ENCODE measurements around the gene HADHB. TPM values are rescaled to one million over a fixed set of nuclear protein-coding genes. Genes with fewer than 3 reads are reported as not detected.

Gene HADHB
- total and polyA plus RNA-seq, 2 experiments from 2014 or later = 131 to 133 TPM

DNA sequence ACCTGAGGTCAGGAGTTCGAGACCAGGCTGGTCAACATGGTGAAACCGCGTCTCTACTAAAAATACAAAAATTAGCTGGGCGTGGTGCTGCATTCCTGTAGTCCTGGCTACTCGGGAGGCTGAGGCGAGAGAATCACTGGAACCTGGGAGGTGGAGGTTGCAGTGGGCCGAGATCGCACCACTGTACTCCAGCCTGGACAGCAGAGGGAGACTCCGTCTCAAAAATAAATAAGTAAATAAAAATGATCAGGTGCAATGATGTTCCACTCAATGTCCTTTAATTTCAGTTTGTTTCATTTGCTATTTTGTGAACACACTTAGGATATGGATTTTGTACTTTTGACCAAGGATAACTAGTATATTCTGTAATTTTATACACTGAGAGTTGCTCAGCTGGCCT lies 9.7 kb upstream of the HADHB start:
- TF ChIP-seq, protein P1, sequence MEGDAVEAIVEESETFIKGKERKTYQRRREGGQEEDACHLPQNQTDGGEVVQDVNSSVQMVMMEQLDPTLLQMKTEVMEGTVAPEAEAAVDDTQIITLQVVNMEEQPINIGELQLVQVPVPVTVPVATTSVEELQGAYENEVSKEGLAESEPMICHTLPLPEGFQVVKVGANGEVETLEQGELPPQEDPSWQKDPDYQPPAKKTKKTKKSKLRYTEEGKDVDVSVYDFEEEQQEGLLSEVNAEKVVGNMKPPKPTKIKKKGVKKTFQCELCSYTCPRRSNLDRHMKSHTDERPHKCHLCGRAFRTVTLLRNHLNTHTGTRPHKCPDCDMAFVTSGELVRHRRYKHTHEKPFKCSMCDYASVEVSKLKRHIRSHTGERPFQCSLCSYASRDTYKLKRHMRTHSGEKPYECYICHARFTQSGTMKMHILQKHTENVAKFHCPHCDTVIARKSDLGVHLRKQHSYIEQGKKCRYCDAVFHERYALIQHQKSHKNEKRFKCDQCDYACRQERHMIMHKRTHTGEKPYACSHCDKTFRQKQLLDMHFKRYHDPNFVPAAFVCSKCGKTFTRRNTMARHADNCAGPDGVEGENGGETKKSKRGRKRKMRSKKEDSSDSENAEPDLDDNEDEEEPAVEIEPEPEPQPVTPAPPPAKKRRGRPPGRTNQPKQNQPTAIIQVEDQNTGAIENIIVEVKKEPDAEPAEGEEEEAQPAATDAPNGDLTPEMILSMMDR (IDR thresholded peaks at IDR 0.05; ENCODE audit: poor library complexity) = peak; percentile 23
- no peak for TF ChIP-seq EZH2 (IDR thresholded peaks at IDR 0.05; ENCODE audit: borderline replicate concordance)
- Histone ChIP-seq H3K27ac (no peak overlapping the region), H3K27me3 (no peaks in the 10 kb centered on the region), H3K79me2 (peaks cover 29% of the 10 kb centered on the region), H3K4me2 (no peak overlapping the region), H3K4me3 (no peak overlapping the region), H3K36me3 (replicated peaks; ENCODE audit: insufficient read depth, low read depth) (peaks cover 6% of the 10 kb centered on the region), H4K20me1 (ENCODE audit: insufficient read depth, poor library complexity, severe bottlenecking) (peaks cover 10% of the 10 kb centered on the region), H3K9me2 (replicated peaks; ENCODE audit: insufficient read depth) (no peaks in the 10 kb centered on the region), H3K9me3 (ENCODE audit: low read depth) (no peaks in the 10 kb centered on the region), H2AFZ (no peak overlapping the region), H3K4me1 (ENCODE audit: insufficient read depth) (no peaks in the 10 kb centered on the region)
- 94% methylated on average over 9 of the region's 9 CpGs for WGBS (ENCODE audit: low lambda C conversion rate, missing lambda C conversion rate)
- DNase-seq (ENCODE audit: low spot score) = no peak

DNA sequence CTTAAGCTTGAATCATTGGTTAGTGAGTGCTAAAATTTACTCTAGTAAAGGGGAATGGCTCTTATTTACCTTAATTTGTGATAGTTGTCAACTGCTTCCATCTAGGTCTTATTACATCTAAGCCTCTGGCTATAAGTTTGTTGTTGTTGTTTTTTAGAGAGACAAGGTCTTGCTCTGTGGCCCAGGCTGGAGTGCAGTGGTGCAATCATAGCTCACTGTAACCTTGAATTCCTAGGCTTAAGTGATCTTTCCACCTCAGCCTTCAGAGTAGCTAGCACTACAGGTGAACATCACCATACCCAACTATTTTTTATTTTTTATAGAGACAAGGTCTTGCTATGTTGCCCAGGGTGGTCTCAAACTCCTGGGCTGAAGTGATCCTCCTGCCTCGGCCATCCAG lies 6.9 kb upstream of the HADHB start:
- H3K9me2 ChIP-seq (replicated peaks; ENCODE audit: insufficient read depth) = no peaks in the 10 kb centered on the region
- no peaks in the 10 kb centered on the region for H3K27me3 ChIP-seq
- H3K36me3 ChIP-seq (replicated peaks; ENCODE audit: insufficient read depth, low read depth) = peaks cover 6% of the 10 kb centered on the region
- WGBS (ENCODE audit: low lambda C conversion rate, missing lambda C conversion rate) = 82% methylated on average over 1 of the region's 1 CpG
- no peak for DNase-seq (ENCODE audit: low spot score)
- TF ChIP-seq, protein P1 (IDR thresholded peaks at IDR 0.05; ENCODE audit: poor library complexity) = no peak
- TF ChIP-seq EZH2 (IDR thresholded peaks at IDR 0.05; ENCODE audit: borderline replicate concordance) (no peak), EZH2phosphoT487 (IDR thresholded peaks at IDR 0.05; ENCODE audit: low read depth, severe bottlenecking, unreplicated experiment) (no peak)
- peaks cover 4% of the 10 kb centered on the region for H3K4me1 ChIP-seq (ENCODE audit: insufficient read depth)
- no peak overlapping the region for H3K4me3 ChIP-seq
- peaks cover 57% of the 10 kb centered on the region for H3K79me2 ChIP-seq
- no peak overlapping the region for H3K27ac ChIP-seq
- H3K9me3 ChIP-seq (ENCODE audit: low read depth) = no peaks in the 10 kb centered on the region
- H2AFZ ChIP-seq = no peak overlapping the region
- H3K4me2 ChIP-seq = no peak overlapping the region
- H4K20me1 ChIP-seq (ENCODE audit: insufficient read depth, poor library complexity, severe bottlenecking) = peaks cover 11% of the 10 kb centered on the region

DNA sequence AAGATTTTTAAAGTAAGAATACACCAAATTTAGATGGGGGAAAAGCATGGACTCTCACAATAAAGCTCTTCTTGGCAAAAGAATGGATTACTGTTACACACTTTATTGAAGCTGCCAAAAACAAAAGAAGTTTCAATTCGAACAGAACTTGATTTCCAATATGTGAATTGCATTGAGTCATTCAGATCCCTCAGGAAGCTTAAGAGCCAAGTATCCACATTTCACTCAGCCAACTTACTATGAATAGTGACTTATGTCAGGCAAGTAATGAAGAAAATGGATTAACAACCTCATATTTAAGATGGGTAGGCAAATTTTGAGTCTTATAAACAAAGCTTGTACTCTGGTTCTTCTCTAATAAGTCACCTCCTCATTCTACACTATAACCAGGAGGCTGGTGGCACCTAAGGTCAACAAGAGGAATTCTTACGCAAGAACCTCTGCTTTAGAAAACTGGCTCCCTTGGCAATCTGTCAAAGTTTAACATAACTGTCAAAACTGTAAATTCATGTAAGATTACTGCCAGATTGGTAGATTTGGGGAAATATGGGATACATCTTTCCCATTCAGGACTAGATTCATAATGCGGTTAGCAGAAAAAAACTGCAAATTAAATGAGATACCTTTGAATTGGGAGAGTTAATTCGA lies 6.3 kb upstream of the HADHB start:
- Histone ChIP-seq H3K36me3 (replicated peaks; ENCODE audit: insufficient read depth, low read depth) (peaks cover 6% of the 10 kb centered on the region), H3K4me3 (no peak overlapping the region), H3K27ac (no peak overlapping the region), H3K4me1 (ENCODE audit: insufficient read depth) (peaks cover 4% of the 10 kb centered on the region), H4K20me1 (ENCODE audit: insufficient read depth, poor library complexity, severe bottlenecking) (peaks cover 11% of the 10 kb centered on the region), H3K79me2 (peaks cover 62% of the 10 kb centered on the region), H3K4me2 (no peak overlapping the region), H2AFZ (no peak overlapping the region), H3K9me2 (replicated peaks; ENCODE audit: insufficient read depth) (no peaks in the 10 kb centered on the region), H3K9me3 (ENCODE audit: low read depth) (no peaks in the 10 kb centered on the region), H3K27me3 (no peaks in the 10 kb centered on the region)
- TF ChIP-seq, protein P1 (IDR thresholded peaks at IDR 0.05; ENCODE audit: poor library complexity) = no peak
- TF ChIP-seq EZH2phosphoT487 (IDR thresholded peaks at IDR 0.05; ENCODE audit: low read depth, severe bottlenecking, unreplicated experiment) (no peak), EZH2 (IDR thresholded peaks at IDR 0.05; ENCODE audit: borderline replicate concordance) (no peak)
- DNase-seq (ENCODE audit: low spot score) = peak; percentile 29
- WGBS (ENCODE audit: low lambda C conversion rate, missing lambda C conversion rate) = 96% methylated on average over 4 of the region's 4 CpGs
